Uterus (tissue), 2 donors: Measurements from ENCODE around the gene ZNF547.

Source experiments
- CTCF ChIP-seq, 4 experiments: fragments of 200-600 bp in 2 of 4; fragments of 450-650 bp in 2 of 4; sonication (generic) in 2 of 4; IDR thresholded peaks; one replicate each; pipeline ENCODE4 v1.5.1; 2016 to 2019; ENCODE audit warnings: antibody characterized with exemption in 4 of 4, mild to moderate bottlenecking in 2 of 4, moderate library complexity in 1 of 4
- POLR2A ChIP-seq, 2 donors: fragments of 450-650 bp; IDR thresholded peaks; one replicate each; pipeline ENCODE4 v1.6.1; 2016; ENCODE audit warnings: antibody characterized with exemption in 2 of 2, mild to moderate bottlenecking in 1 of 2, moderate library complexity in 1 of 2

GRCh38 chr19:57363688-57364181 is 384 bp downstream of the ZNF547 start:
- TF ChIP-seq CTCF (IDR thresholded peaks at IDR 0.05) (no peak), POLR2A (IDR thresholded peaks at IDR 0.05) (no peak)
